GM18870 (cell line): ENCODE results near the gene ZNHIT6.

ENCODE experiments used
- ATAC-seq: cut with Tn5 transposase; IDR thresholded peaks from one replicate; pipeline ENCODE4 v1.9.1; 2021; ENCODE audit warnings: moderate library complexity; ENCODE audit not compliant: unreplicated experiment

The ZNHIT6 gene

GRCh38 chr1:85623061-85623471, 85.2 kb downstream of the ZNHIT6 start:
- no peak for ATAC-seq

DNA sequence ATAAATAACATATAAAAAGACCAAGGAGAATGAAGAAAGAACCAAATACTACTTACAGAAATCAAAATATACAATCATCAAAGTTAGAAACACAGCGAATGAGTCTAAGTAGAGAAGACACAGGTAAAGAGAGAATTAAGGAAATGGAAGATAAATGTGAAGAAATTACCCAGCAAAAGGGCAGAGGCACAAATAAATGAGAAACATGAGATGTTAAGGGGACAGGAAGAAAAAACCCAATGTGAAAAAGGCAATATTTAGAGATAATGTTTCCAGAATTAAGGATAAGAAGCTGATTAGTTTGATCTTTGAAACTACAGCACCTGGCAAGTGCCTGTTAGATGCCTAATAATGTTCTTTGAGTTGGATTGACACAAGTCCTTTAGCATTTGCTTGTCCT, 86.8 kb downstream of the ZNHIT6 start:
- no peak for ATAC-seq

DNA sequence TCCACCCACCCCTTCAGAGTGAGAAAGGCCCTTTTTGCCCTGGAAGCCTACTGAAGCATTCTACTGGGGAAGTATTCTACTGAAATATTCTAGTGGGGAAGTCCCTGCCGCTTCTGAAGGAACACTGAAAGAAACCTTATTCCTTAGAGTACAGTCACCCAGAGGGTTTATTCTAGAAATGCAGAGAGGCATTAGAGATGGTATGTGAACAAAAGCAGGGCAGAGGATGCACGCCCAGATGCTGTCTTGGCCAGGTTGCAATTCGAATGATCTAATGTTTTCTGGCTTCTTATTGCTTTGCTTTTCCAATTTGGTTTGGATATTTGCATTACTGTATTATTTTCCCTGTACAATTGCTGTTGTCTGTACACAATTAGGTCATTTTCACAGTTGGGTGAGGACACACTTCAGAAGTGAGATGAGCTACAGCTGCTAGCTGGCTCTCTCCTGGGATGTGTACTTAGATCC, 90.6 kb downstream of the ZNHIT6 start:
- ATAC-seq = no peak

GRCh38 chr1:85616736-85617135, 91.5 kb downstream of the ZNHIT6 start:
- ATAC-seq = no peak

DNA sequence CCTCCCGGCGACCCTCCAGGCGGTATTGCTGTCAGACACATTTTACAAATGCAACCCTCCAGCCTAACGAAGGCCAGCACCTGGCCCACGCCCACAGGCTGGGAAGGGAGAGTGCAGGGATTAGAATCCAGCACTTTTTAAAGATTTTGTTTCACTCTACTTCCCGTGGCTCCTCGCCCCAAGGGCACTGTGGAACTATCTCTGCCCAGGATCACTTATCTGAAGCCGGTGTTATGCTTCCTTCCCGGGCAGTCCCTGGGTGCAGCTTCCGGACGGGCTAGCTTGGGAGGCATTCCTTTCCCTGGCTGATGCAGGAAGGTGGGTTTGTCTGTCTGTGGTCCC, 91.9 kb downstream of the ZNHIT6 start:
- ATAC-seq = no peak

GRCh38 chr1:85615586-85616363, 92.5 kb downstream of the ZNHIT6 start:
- ATAC-seq = no peak

DNA sequence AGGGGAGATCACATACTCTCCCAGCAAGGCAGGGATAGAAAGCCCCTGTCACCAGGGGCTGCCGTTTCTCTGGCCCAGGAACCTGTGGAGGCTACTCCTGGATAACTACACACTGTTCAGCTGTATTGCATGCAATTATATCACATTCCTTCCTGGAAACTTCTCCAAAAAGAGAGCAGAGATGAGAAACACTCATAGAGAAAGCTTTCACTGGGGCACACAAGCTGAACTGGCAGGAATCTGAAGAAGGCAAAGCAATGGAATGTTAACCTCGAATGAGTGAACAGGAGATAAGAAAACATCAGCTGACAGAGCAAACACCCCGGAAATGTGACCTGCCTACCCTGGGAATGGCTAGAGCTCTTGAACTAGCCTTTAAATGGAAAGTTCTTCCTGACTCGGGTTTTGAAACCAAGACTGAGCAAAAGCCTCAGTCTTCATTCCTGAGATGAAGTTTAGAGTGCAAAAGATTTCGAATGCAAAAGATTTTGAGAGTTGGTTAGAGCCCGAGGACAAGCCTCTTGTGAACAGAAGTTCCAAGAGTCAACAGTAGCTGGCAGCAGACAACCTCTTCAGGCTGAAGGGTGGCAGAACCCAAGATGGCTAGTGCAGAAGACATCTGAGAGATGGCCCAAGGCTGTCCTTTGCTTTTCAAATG, 95.4 kb downstream of the ZNHIT6 start:
- no peak for ATAC-seq

- ATAC-seq = no peak
Measured at GRCh38 chr1:85611856-85612255, 96.4 kb downstream of the ZNHIT6 start.

DNA sequence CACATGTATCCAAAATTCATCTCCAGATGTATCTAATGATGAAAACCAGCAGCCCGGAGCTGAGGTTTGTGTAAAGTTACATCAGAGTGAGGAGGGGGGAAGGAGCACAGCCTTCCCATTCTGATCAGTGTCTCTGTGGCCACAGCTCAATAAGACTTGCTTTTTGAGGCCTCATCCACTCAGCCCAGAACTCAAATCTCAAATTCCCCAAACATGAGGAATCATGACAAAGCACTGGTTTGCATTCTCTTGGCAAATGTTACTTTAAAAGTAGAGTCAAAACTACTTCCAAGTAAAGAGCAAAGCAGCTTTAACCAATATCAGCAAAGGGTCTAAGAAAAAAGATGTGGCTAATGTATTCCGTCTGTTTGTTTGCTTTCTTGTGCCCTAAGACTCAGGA, 96.8 kb downstream of the ZNHIT6 start:
- no peak for ATAC-seq

DNA sequence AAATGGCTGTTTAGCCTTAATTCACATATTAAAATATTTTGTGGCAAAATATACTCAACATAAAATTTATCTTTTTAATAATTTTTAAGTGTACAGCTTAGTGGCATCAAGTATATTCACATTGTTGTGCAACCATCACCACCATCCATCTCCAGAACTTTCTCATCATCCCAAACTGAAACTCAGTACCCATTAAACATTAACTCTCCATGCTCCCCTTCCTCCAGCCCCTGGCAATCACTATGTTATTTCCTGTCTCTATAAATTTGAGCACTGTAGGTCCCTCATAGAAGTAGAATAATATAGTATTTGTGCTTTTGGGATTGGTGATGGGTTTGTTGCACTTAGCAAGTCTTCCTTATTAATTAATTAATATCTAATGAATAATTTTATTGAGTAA, 98.3 kb downstream of the ZNHIT6 start:
- no peak for ATAC-seq

DNA sequence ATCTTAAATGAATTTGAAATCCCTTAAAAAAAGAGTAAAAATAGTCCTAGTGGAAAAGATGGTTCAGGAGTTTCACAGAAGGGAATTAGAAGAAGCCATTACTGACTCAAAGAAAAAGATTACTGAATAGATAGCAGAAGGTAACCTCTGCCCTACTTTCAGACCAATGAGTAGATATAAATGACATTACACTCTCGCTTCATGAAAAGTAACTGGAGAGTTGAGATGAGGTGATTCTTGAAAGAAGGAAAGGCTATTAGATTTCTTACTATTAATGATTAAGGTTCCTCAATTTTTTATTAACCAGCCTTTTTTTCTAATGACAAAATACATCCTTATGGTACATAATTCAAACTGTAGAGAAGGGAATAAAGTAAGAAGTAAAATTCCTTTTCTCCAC, 99.4 kb downstream of the ZNHIT6 start:
- ATAC-seq = no peak

DNA sequence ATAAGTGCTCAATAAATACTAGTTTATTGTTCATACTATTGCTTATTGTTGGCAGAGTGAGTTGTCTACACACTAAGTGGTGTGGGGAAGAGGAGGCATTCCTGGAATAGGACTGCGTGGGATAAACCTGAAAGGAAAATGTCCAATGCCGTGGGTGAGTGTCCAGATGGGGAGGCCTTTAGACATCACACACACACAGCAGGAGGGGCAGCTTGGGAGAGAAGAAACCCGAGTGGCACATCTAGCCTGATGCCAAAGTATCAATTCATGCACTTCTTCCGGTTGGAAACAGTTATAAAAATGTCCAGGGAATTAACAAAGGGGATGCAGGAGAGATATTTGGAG, 100.3 kb downstream of the ZNHIT6 start:
- ATAC-seq = no peak

GRCh38 chr1:85607126-85607920, 100.9 kb downstream of the ZNHIT6 start:
- no peak for ATAC-seq

GRCh38 chr1:85606414-85606800, 101.8 kb downstream of the ZNHIT6 start:
- no peak for ATAC-seq

DNA sequence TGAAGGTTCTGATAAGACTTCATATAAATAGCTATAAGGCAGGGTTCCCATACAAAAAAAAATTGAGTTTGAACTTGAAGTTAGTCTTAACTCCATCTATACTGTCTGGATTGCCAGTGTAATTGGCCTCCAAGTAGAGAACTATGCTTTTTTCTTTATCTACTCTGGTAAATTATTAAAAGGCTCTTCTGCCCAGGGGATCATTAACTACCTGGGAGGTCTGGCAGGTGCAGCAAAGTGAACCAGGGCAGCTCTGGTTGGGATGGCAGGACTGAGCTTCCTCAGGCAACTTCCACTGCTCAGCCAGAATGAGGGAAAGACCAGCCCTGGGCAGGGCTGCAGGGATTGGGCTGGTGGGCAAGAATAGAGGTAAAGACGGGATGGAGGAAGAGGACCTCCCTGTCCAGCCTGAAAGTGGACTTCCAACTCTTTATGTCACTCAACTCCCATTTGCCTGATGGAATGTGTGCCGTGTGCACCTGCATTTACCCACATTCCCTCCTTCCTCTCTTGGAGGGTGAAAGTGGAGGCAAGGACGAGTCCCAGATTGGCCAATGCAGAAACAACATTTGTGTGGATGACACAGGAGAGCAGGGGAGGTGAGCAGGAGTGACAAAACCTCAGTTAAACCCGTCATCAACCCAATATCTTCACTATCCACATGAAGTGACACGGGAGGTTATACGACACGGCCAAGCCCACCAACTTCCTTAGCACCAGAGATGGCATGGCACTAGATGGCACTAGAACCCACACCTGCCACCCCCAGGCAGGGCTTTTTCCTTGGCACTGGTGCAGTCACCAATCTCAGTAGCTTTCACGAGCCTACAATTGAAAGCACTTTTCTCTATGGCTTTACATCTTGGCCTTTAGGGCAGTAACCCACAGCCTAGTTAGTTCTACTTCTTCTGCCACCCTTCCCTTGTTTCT, 102.5 kb downstream of the ZNHIT6 start:
- no peak for ATAC-seq

DNA sequence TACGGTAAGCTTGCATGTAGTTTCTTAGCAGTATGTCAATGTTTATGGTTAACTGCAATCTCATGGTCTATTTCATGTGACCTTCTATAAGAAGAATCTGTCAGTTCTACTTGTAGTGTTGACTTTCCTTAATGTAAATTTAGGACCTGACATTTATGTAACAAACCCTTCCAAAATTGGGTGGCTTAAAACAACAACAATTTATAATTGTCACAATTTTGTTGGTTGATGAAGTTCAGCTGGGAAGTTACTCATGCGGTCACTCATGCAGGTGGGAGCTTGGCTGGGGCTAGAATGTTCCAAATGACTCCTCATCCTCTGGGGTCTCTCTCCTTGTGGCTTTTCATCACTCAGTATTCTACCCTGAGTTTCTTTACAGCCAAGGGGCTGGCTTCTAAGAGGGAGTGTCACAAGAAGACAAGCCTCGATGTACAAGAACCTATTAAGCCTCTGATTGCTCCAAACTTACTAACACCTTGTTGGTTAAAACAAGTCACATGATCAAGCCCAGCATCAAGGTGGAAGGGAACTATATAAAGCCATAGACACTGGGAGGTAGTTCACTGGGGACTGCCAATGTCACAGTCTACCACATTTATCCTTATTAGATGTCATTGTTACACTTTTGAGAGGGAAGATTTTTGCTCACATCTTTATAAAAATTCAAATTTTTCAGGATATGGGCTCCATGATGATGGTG, 103.8 kb downstream of the ZNHIT6 start:
- ATAC-seq = no peak

- no peak for ATAC-seq
Measured at GRCh38 chr1:85603086-85603880, 105.0 kb downstream of the ZNHIT6 start.

DNA sequence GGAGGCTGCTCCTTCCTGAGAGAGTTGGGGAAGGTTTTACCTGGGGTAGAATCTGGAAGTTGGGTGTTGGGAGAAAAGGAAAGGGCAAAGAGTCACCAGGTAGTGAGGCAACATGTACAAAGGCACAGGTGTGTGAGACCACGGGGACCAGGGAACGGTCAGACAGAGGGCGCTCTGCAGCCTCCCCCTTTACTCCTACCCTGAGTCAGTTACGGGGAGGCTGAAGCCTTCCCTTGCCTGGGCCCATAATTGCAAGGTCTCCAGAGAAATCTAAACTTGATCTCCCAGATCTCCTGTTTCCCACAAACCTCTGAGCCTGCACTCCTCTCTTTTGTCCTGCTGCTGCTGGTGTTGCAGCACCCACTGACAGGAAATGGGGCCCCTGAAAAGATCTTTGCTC, 105.7 kb downstream of the ZNHIT6 start:
- ATAC-seq = no peak

DNA sequence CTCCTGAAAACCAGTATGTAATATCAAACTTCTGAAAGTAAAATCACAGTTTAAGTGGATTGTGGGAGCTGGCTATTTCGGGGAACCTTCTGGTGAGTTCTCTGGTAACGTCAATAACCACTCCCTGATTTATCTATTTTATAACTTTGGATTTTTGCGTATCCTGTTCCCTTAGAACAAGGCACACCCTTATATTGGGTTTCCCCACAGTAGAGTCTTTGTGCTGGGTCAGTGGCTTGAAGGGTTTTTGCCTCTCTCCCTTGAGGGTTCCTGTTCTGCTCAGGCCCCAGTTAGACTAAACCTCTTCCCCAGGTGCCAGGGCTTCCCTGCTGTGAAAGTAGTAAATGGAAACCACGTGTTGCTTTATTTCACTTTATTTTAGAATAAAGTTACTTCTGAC, 106.3 kb downstream of the ZNHIT6 start:
- ATAC-seq = no peak

DNA sequence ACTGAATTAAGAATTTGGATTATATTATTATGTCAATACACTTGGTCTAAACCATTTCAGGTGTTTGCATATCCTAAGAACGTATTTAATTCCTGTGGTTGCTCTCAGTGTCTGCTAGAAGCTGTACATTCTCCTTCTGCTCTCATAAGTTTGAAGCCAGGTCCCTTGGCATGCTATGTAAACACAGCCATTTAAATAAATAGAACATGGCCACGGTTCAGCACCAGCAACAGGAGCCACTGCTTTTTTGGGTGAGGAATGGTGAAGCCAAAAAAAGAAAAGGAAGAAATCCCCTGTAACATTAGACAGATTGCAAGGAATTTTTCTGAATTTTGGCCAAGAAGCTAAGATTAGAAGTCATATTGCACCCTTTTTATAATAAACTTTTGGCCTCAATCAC, 108.6 kb downstream of the ZNHIT6 start:
- ATAC-seq = no peak
